ENCODE data around the gene CYP4F22.
"Not testable (repeated sequence)": the region's sequence is repeated elsewhere in the genome, so short reads cannot be mapped to it uniquely, and the experiment has no call there.

The CYP4F22 gene

DNA sequence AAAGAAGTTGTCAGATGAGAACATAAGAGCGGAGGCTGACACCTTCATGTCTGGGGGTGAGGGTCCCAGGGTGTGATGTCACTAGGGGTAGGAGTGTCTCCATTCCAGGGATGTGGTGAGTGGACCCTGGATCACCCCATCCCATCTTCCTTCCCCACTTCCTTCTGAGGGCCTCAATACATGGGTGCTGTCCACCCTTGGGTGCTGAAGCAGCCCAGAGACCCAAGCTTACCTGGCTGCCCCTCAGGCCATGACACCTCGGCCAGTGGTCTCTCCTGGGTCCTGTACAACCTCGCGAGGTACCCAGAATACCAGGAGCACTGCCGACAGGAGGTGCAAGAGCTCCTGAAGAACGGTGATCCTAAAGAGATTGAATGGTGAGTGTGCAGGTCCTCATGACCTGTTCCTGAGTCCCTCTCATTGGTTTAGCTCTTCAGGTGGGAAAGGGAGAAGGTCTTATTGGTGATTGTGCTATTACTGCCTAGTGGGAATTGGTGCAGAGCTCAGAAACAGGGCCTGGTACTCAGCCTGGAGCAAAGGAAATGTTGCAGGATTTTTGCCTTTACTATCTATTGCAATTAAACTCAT lies 69.0 kb downstream of the CYP4F22 start:
- no peak for DNase-seq

- DNase-seq: no peak
These were observed 75.0 kb downstream of the CYP4F22 start for GRCh38 chr19:15583346-15583745.

GRCh38 chr19:15584095-15584494 lies 75.8 kb downstream of the CYP4F22 start:
- no peak for DNase-seq

- peak; percentile 88 to 90 for DNase-seq
These were observed 76.3 kb downstream of the CYP4F22 start for GRCh38 chr19:15584541-15585115.

GRCh38 chr19:15587663-15588062 lies 79.3 kb downstream of the CYP4F22 start:
- no peak for DNase-seq

- DNase-seq: no peak
These were observed 79.9 kb downstream of the CYP4F22 start for GRCh38 chr19:15588265-15588664.

- no peak for DNase-seq
These were observed 81.6 kb downstream of the CYP4F22 start for GRCh38 chr19:15589760-15590451.

DNA sequence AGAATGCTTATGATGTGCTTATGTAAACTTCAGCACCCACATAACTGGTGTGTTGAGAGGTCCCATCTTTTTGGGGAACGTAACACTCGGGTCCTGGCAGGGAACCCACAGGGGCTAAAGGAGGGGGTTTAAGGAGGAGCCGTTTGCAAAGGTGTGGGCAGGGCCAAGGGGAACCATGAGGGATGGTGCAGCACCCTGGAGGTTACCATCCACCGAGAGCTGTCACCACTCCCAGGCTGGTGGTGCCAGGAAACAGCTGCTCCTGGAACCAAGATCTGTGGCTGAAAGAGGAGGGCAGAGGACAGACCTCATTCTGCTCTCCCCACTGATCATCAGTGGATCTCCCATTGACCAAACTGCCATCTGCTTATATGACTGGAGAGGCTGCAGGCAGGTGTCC lies 83.5 kb downstream of the CYP4F22 start:
- DNase-seq: no peak

GRCh38 chr19:15592506-15592905 lies 84.2 kb downstream of the CYP4F22 start:
- not testable (repeated sequence) for DNase-seq

DNA sequence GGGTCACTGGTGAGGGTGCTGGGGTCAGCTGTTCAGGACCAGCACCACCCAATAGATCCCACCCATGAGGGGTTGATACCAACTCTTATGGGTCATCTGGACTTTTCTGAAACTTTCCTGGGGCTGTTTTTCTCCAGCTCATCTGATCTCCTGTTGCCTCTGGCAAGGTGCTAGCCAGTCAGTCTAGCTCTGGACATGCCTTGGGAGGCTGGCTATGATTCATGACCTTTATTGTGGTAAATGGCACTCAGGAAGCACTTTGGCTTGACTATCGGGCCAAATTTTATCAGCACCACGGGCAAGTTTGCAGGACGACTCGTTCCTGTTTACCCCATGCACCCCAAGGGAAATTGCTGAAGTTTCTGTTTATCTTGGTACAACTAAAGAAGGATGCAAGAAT lies 85.4 kb downstream of the CYP4F22 start:
- DNase-seq: not testable (repeated sequence)

DNA sequence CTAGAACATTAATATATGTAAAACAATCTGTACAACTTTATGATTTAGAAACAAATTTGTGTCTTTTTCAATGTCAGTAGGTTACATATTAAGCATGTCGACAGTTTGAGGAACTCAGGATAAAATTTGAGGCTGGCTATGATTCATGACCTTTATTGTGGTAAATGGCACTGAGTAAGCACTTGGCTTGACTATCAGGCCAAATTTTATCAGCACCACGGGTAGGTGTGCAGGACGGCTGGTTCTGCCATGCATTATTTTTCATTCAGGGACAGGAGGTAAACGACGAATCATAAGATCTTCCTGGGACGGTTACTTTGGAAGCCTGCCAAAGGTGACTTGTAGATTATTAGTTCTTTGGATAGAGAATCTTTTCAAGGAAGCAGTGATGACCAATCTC lies 86.7 kb downstream of the CYP4F22 start:
- DNase-seq: no peak
